CD4-positive, alpha-beta memory T cell (primary cell): ENCODE results near the gene SLC29A2. TPM values are rescaled to one million over a fixed set of nuclear protein-coding genes. Genes with fewer than 3 reads are reported as not detected.

ENCODE experiments used
- CTCF ChIA-PET: fragments of 350-600 bp; sonication (Branson Sonifier 250); formaldehyde crosslinking; loops from one replicate; lab custom pipeline; 2021; ENCODE audit warnings: inconsistent platforms; ENCODE audit not compliant: partially characterized antibody; lab: Charles Lee
- POLR2A ChIA-PET: fragments of 350-600 bp; sonication (Branson Sonifier 250); formaldehyde crosslinking; loops from one replicate; lab custom pipeline; 2021; ENCODE audit not compliant: partially characterized antibody; lab: Charles Lee
- DNase-seq, 5 donors: peaks; one replicate each; pipeline versions ENCODE4 v3.0.0 to v3.0.0-alpha.2; 2020 to 2022; ENCODE audit warnings: mixed read lengths in 1 of 5
- H3K27ac ChIP-seq: one replicate; pipeline ENCODE4 v1.7.0; 2013; ENCODE audit warnings: low read depth, low read length
- H3K27me3 ChIP-seq: 2 replicates; pipeline ENCODE4 v1.7.0; 2013; ENCODE audit warnings: mild to moderate bottlenecking, low read length, moderate library complexity; ENCODE audit not compliant: insufficient read depth
- H3K36me3 ChIP-seq: 2 replicates; pipeline ENCODE4 v1.7.0; 2013; ENCODE audit warnings: mild to moderate bottlenecking, low read length, moderate library complexity; ENCODE audit not compliant: insufficient read depth
- H3K4me1 ChIP-seq: 2 replicates; pipeline ENCODE4 v1.7.0; 2013; ENCODE audit warnings: mild to moderate bottlenecking, low read length, moderate library complexity; ENCODE audit not compliant: insufficient read depth
- H3K4me3 ChIP-seq, 2 donors: one replicate each; pipeline ENCODE4 v1.7.0; 2013; ENCODE audit warnings: low read length in 2 of 2, mild to moderate bottlenecking in 1 of 2
- H3K9me3 ChIP-seq, 2 donors: one replicate each; pipeline ENCODE4 v1.7.0; 2013; ENCODE audit warnings: low read length in 2 of 2, control low read depth in 1 of 2; ENCODE audit not compliant: control insufficient read depth in 1 of 2
- H3K27ac Mint-ChIP-seq, 7 donors: one replicate each; pipeline ENCODE4 v1.8.0; 2020 to 2021; ENCODE audit warnings: mixed read lengths in 7 of 7, mild to moderate bottlenecking in 6 of 7, inconsistent platforms in 3 of 7, moderate library complexity in 3 of 7
- H3K27me3 Mint-ChIP-seq, 2 donors: one replicate each; pipeline ENCODE4 v1.8.0; 2020 to 2021; ENCODE audit warnings: mixed read lengths in 2 of 2
- H3K36me3 Mint-ChIP-seq, 2 donors: one replicate each; pipeline ENCODE4 v1.8.0; 2020 to 2021; ENCODE audit warnings: mixed read lengths in 2 of 2, inconsistent platforms in 1 of 2, mild to moderate bottlenecking in 1 of 2
- H3K4me1 Mint-ChIP-seq, 4 donors: one replicate each; pipeline ENCODE4 v1.8.0; 2020 to 2021; ENCODE audit warnings: mixed read lengths in 4 of 4, mild to moderate bottlenecking in 1 of 4
- H3K4me3 Mint-ChIP-seq, 8 donors: one replicate each; pipeline ENCODE4 v1.8.0; 2020 to 2021; ENCODE audit warnings: mixed read lengths in 8 of 8, mild to moderate bottlenecking in 7 of 8, moderate library complexity in 6 of 8, inconsistent platforms in 3 of 8
- H3K9me3 Mint-ChIP-seq, 8 donors: one replicate each; pipeline ENCODE4 v1.8.0; 2020 to 2021; ENCODE audit warnings: mixed read lengths in 8 of 8, mild to moderate bottlenecking in 5 of 8, inconsistent platforms in 3 of 8, moderate library complexity in 1 of 8
- intact Hi-C: fragments of 100-400 bp; cut with micrococcal nuclease; formaldehyde crosslinking; loops from one replicate; pipeline ENCODE4 v1.15.1; 2023
- polyA plus RNA-seq, 2 donors: library from polyadenylated mRNA; unstranded; fragments of 300-500 nt; fragmentation: Illumina TruSeq; gene quantifications; one replicate each; pipeline ENCODE4 v1.2.3, GENCODE V29; 2021
- total RNA-seq, 2 experiments: library from RNA; stranded (reverse); gene quantifications; one replicate each; pipeline ENCODE4 v1.2.3, GENCODE V29; 2021

The SLC29A2 gene
- total and polyA plus RNA-seq, 4 experiments from 2014 or later: 0.87 to 15.5 (median 9.0) TPM

DNA sequence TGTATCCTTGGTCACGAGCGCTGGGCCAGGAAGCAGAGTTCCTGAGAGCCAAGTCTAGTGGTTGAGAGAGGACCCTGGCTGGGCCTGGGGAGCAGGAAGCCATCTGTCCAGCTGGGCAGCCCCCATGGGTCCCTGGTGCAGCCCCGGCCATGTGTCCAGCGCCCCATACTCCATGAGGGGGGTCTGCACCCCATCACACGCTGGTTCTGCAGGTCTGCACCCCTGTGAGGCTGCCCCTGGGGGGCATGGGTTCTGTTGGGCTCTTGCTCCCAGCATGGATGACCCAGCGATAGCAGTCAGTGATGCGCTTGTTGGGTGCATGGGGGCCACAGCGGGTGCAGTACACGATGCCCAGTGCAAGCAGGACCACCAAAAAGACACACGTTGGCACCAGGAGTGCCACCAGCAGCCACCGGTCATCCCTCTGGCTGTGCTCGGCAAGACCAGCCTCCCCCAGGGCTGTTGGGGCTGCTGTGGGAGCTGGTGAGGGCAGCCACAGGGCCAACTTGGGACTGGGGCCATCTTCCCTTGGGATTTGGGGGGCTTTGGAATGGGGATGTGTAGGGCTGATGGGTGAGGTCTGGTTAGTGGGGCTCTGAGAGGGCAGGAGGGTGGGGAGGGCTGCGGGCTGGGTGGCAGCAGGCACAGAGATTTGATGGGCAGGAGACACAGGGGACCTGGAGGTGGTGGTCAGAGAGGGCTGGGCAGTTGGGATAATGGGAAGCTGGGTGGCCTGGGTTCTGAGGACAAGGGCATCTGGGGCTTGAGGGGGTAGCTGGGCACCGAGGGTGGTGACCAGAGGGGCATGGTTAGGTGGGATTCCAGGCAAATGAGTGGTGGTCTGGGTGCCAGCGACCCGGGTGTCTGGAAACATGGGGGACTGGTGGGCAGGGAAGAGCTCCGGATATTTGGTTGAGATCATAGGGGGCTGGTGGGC is 56.7 kb downstream of the SLC29A2 start:
- Histone ChIP-seq H3K4me1 (peaks cover 43% of the 10 kb centered on the region), H3K36me3 (no peaks in the 10 kb centered on the region), H3K27me3 (no peaks in the 10 kb centered on the region), H3K9me3 (no peaks in the 10 kb centered on the region), H3K4me3 (no peak overlapping the region), H3K27ac (no peak overlapping the region)
- Mint-ChIP-seq H3K4me3 (peak overlapping the region in 1 of 8 donors; percentile 64), H3K27ac (peak overlapping the region in 5 of 7 donors; percentile 22 to 84 (median 60)), H3K9me3 (peaks cover 0 to 6% (median 0%) of the 10 kb centered on the region in 8 donors), H3K27me3 (peaks cover 2% of the 10 kb centered on the region in 2 donors), H3K36me3 (peaks cover 0 to 1% of the 10 kb centered on the region in 2 donors), H3K4me1 (peaks cover 14 to 43% (median 27%) of the 10 kb centered on the region in 4 donors)
- no peak for DNase-seq
- ChIA-PET POLR2A (interaction anchor here (4.4 kb wide), 1 partner anchor 30 kb away, joined by 37 read pairs; the partner anchor contains the start of gene BRMS1), CTCF (interaction anchor here (1.0 kb wide), 1 partner anchor 10 kb away, joined by 3 read pairs; no protein-coding TSS in a partner anchor)
- intact Hi-C loops: loop anchor here (5.0 kb wide), 1 partner anchor 362 kb away; the partner anchor contains the start of gene RBM4B

- Histone ChIP-seq H3K9me3 (no peaks in the 10 kb centered on the region), H3K4me3 (no peak overlapping the region), H3K27ac (no peak overlapping the region), H3K36me3 (no peaks in the 10 kb centered on the region), H3K4me1 (peaks cover 40% of the 10 kb centered on the region), H3K27me3 (no peaks in the 10 kb centered on the region)
- ChIA-PET CTCF (no interaction called here), POLR2A (interaction anchor here (4.4 kb wide), 1 partner anchor 31 kb away, joined by 37 read pairs; the partner anchor contains the start of gene BRMS1)
- H3K4me3 Mint-ChIP-seq: peak overlapping the region in 7 of 8 donors; percentile 24 to 64 (median 53)
- H3K27me3 Mint-ChIP-seq: peaks cover 2% of the 10 kb centered on the region in 2 donors
- intact Hi-C loops: loop anchor here (5.0 kb wide), 1 partner anchor 363 kb away; the partner anchor contains the start of gene RBM4B
- peaks cover 14 to 37% (median 25%) of the 10 kb centered on the region in 4 donors for H3K4me1 Mint-ChIP-seq
- H3K36me3 Mint-ChIP-seq: peaks cover 0 to 1% of the 10 kb centered on the region in 2 donors
- H3K9me3 Mint-ChIP-seq: peaks cover 0 to 4% (median 0%) of the 10 kb centered on the region in 8 donors
- peak overlapping the region; percentile 52 to 87 (median 80) for H3K27ac Mint-ChIP-seq
- DNase-seq: no peak
Observed at GRCh38 chr11:66314186-66314501, 57.4 kb downstream of the SLC29A2 start.

- H3K36me3 Mint-ChIP-seq: peaks cover 0 to 1% of the 10 kb centered on the region in 2 donors
- H3K4me3 ChIP-seq: peak overlapping the region; percentile 78 to 88
- peak overlapping the region; percentile 89 to 97 (median 94) for H3K4me3 Mint-ChIP-seq
Observed at GRCh38 chr11:66313321-66314185, 58.0 kb downstream of the SLC29A2 start.

DNA sequence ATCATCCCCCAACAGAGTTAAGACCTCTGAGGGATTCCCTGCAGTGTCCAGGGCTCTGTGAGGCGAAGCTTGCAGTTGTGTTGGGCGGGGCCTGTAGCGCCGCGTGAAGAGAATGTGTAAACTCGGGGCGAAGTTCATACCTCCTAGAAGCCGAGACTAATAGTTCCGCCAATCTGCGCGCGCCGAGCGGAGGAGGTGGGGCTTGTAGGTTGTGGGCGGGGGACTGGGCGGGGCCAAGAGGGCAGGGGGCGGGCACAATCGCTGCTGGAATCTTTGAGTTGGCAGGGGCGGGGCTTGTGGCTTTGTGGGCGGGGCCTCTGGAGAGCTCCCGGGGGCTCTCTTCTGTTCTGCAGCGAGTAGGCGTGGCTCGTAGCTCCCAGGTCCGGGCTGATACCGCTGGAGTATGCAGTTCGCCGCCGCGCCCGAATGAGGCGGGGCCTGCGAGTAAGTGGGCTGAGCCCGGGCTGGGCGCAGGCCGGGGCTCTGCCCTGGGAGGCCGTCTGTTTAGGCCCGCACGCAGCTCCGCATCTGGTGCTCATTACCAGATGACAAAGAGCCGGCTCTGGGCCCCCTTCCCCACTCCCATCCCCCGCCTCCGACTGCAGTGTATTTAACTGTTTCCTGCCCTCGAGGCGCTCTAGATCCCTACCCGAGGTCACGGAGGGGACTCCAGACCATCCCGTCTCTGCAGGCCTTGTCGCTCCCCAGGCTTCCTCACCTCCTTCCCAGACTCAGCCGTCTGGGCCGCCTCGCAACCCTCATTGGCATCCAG is 58.8 kb downstream of the SLC29A2 start:
- H3K9me3 Mint-ChIP-seq: no peaks in the 10 kb centered on the region
- Histone ChIP-seq H3K27ac (peak overlapping the region; percentile 62), H3K9me3 (no peaks in the 10 kb centered on the region), H3K36me3 (no peaks in the 10 kb centered on the region), H3K4me3 (peak overlapping the region; percentile 78 to 88), H3K4me1 (peaks cover 26% of the 10 kb centered on the region), H3K27me3 (no peaks in the 10 kb centered on the region)
- H3K4me3 Mint-ChIP-seq: peak overlapping the region; percentile 89 to 97 (median 94)
- ChIA-PET CTCF (interaction anchor here (0.7 to 4.7 kb wide), 20 partner anchors 9 to 453 kb away, joined by 3 to 110 read pairs (median 10); partner anchors contain the start of genes B4GAT1, BRMS1, CCDC85B and MRPL11), POLR2A (interaction anchor here (0.6 to 4.4 kb wide), 30 partner anchors 9 to 1125 kb away, joined by 3 to 53 read pairs (median 4); partner anchors contain the start of genes ACTN3, B4GAT1, BRMS1 and C11orf68)
- peak overlapping the region; percentile 93 to 100 (median 99) for H3K27ac Mint-ChIP-seq
- H3K27me3 Mint-ChIP-seq: peaks cover 2% of the 10 kb centered on the region in 2 donors
- peaks cover 0 to 1% of the 10 kb centered on the region in 2 donors for H3K36me3 Mint-ChIP-seq
- intact Hi-C loops: loop anchor here (1.0 to 5.0 kb wide), 8 partner anchors 16 to 365 kb away; partner anchors contain the start of genes BRMS1, MRPL11, RAB1B and RBM4B
- peak; percentile 94 to 99 (median 96) for DNase-seq
- peaks cover 8 to 23% (median 13%) of the 10 kb centered on the region in 4 donors for H3K4me1 Mint-ChIP-seq

More at GRCh38 chr11:66313321-66314185, 58.0 kb downstream of the SLC29A2 start:
- DNase-seq: peak in 1 of 5 donors; percentile 46
- intact Hi-C loops: loop anchor here (2.0 to 5.0 kb wide), 2 partner anchors 125 to 364 kb away; partner anchors contain the start of genes MRPL11 and RBM4B
- Histone ChIP-seq H3K4me1 (peaks cover 34% of the 10 kb centered on the region), H3K9me3 (no peaks in the 10 kb centered on the region), H3K27ac (peak overlapping the region; percentile 62), H3K36me3 (no peaks in the 10 kb centered on the region), H3K27me3 (no peaks in the 10 kb centered on the region)
- POLR2A ChIA-PET: interaction anchor here (1.0 to 4.4 kb wide), 13 partner anchors 8 to 1124 kb away, joined by 3 to 53 read pairs (median 10); partner anchors contain the start of genes B4GAT1, BRMS1, EHBP1L1 and PACS1
- H3K27me3 Mint-ChIP-seq: peaks cover 2% of the 10 kb centered on the region in 2 donors
- no peaks in the 10 kb centered on the region for H3K9me3 Mint-ChIP-seq
- H3K4me1 Mint-ChIP-seq: peaks cover 10 to 31% (median 20%) of the 10 kb centered on the region in 4 donors
- CTCF ChIA-PET: interaction anchor here (1.2 to 4.7 kb wide), 8 partner anchors 8 to 90 kb away, joined by 3 to 110 read pairs (median 32); partner anchors contain the start of genes B4GAT1, BRMS1 and RIN1
- H3K27ac Mint-ChIP-seq: peak overlapping the region; percentile 87 to 99 (median 98)

Other genes starting within 250 kb of the SLC29A2 start
- gene KLC2, start 114.1 kb downstream of the SLC29A2 start, total RNA-seq: 10 to 100 TPM; 33.6 to 34.0 TPM
- 1 to 10 TPM; 1.7 to 7.3 TPM for gene KLC2, start 114.1 kb downstream of the SLC29A2 start, polyA plus RNA-seq
- gene RAB1B, start 103.1 kb downstream of the SLC29A2 start, total RNA-seq: 10 to 100 TPM; 76.4 to 79.4 TPM
- 10 to 100 TPM in 1 of 2 donors, 1 to 10 TPM in 1; 9.7 to 15.2 TPM for gene RAB1B, start 103.1 kb downstream of the SLC29A2 start, polyA plus RNA-seq
- 1 to 10 TPM; 1.4 to 1.8 TPM for gene CNIH2, start 93.6 kb downstream of the SLC29A2 start, total RNA-seq
- not detected for gene CNIH2, start 93.6 kb downstream of the SLC29A2 start, polyA plus RNA-seq
- 10 to 100 TPM; 40.4 to 45.1 TPM for gene YIF1A, start 82.6 kb downstream of the SLC29A2 start, total RNA-seq
- 10 to 100 TPM; 53.4 to 77.5 TPM for gene YIF1A, start 82.6 kb downstream of the SLC29A2 start, polyA plus RNA-seq
- gene TMEM151A, start 79.9 kb downstream of the SLC29A2 start, total RNA-seq: not detected
- not detected for gene TMEM151A, start 79.9 kb downstream of the SLC29A2 start, polyA plus RNA-seq
- gene CD248, start 54.7 kb downstream of the SLC29A2 start, total RNA-seq: under 1 TPM in 1 of 2 experiments, not detected in 1; 0.12 TPM
- under 1 TPM in 1 of 2 donors, not detected in 1; 0.18 TPM for gene CD248, start 54.7 kb downstream of the SLC29A2 start, polyA plus RNA-seq
- gene RIN1, start 35.3 kb downstream of the SLC29A2 start, total RNA-seq: 10 to 100 TPM in 1 of 2 experiments, 1 to 10 TPM in 1; 5.8 to 10.1 TPM
- gene RIN1, start 35.3 kb downstream of the SLC29A2 start, polyA plus RNA-seq: 1 to 10 TPM; 2.1 to 4.9 TPM
- 10 to 100 TPM; 49.8 to 50.8 TPM for gene BRMS1, start 26.7 kb downstream of the SLC29A2 start, total RNA-seq
- gene BRMS1, start 26.7 kb downstream of the SLC29A2 start, polyA plus RNA-seq: 10 to 100 TPM; 70.3 to 78.7 TPM
- 1 to 10 TPM; 9.7 to 9.8 TPM for gene B4GAT1, start 24.1 kb downstream of the SLC29A2 start, total RNA-seq
- gene B4GAT1, start 24.1 kb downstream of the SLC29A2 start, polyA plus RNA-seq: 10 to 100 TPM; 12.2 to 12.7 TPM
- not detected for gene NPAS4, start 49.3 kb upstream of the SLC29A2 start, total RNA-seq
- not detected for gene NPAS4, start 49.3 kb upstream of the SLC29A2 start, polyA plus RNA-seq
- 10 to 100 TPM; 22.0 to 27.9 TPM for gene MRPL11, start 67.1 kb upstream of the SLC29A2 start, total RNA-seq
- gene MRPL11, start 67.1 kb upstream of the SLC29A2 start, polyA plus RNA-seq: 10 to 100 TPM; 76.9 to 78.1 TPM
- gene PELI3, start 95.1 kb upstream of the SLC29A2 start, total RNA-seq: 10 to 100 TPM; 25.3 to 25.9 TPM
- gene PELI3, start 95.1 kb upstream of the SLC29A2 start, polyA plus RNA-seq: 1 to 10 TPM; 4.0 to 6.8 TPM
- 10 to 100 TPM; 21.0 to 24.0 TPM for gene DPP3, start 108.7 kb upstream of the SLC29A2 start, total RNA-seq
- gene DPP3, start 108.7 kb upstream of the SLC29A2 start, polyA plus RNA-seq: 10 to 100 TPM; 27.8 to 31.0 TPM
- 10 to 100 TPM; 37.3 to 41.3 TPM for gene BBS1, start 138.9 kb upstream of the SLC29A2 start, total RNA-seq
- gene BBS1, start 138.9 kb upstream of the SLC29A2 start, polyA plus RNA-seq: 10 to 100 TPM in 1 of 2 donors, 1 to 10 TPM in 1; 8.9 to 15.5 TPM
- 10 to 100 TPM; 24.5 to 27.2 TPM for gene ZDHHC24, start 174.3 kb upstream of the SLC29A2 start, total RNA-seq
- 10 to 100 TPM; 12.2 to 15.1 TPM for gene ZDHHC24, start 174.3 kb upstream of the SLC29A2 start, polyA plus RNA-seq
- gene ACTN3, start 175.1 kb upstream of the SLC29A2 start, total RNA-seq: under 1 TPM; 0.17 to 0.20 TPM
- gene ACTN3, start 175.1 kb upstream of the SLC29A2 start, polyA plus RNA-seq: not detected
- gene CTSF, start 196.8 kb upstream of the SLC29A2 start, total RNA-seq: 10 to 100 TPM; 28.1 to 31.7 TPM
- 10 to 100 TPM; 13.3 to 18.5 TPM for gene CTSF, start 196.8 kb upstream of the SLC29A2 start, polyA plus RNA-seq
- not detected for gene CCDC87, start 221.3 kb upstream of the SLC29A2 start, total RNA-seq
- gene CCDC87, start 221.3 kb upstream of the SLC29A2 start, polyA plus RNA-seq: under 1 TPM in 1 of 2 donors, not detected in 1; 0.34 TPM
- 10 to 100 TPM; 61.0 to 61.5 TPM for gene CCS, start 221.4 kb upstream of the SLC29A2 start, total RNA-seq
- 10 to 100 TPM; 36.1 to 38.7 TPM for gene CCS, start 221.4 kb upstream of the SLC29A2 start, polyA plus RNA-seq
- 100 to 1,000 TPM; 158 to 196 TPM for gene RBM14, start 244.9 kb upstream of the SLC29A2 start, total RNA-seq
- gene RBM14, start 244.9 kb upstream of the SLC29A2 start, polyA plus RNA-seq: 10 to 100 TPM; 66.2 to 78.2 TPM